ENCODE data around the gene MAP2K4. TPM values are rescaled to one million over a fixed set of nuclear protein-coding genes. Genes with fewer than 3 reads are reported as not detected.

The MAP2K4 gene
- total RNA-seq, 1 donor from 2014 or later = 39.3 TPM

DNA sequence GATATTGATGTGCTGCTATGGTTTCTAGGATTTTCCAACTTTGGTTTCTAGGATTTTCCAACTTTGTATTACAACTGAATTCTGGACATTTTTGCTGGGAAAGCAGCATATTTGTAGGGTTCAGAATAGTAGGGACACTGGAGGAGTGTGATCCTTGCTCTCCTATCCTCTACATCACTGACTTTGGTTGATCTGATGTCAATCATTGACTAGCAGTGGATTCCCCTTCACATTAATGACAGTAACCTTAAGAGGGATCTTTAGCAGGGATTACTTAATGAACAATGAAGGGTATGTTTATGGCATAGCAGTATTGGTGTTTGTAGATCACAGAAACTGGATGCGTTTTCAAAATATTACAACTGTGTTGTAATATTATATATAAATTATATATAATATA lies 67.4 kb downstream of the MAP2K4 start:
- DNase-seq (ENCODE audit: low read depth) = no peak

- no peak for DNase-seq (ENCODE audit: low read depth)
Measured at GRCh38 chr17:12089809-12090384, 69.2 kb downstream of the MAP2K4 start.

- DNase-seq (ENCODE audit: low read depth) = no peak
Measured at GRCh38 chr17:12094336-12094735, 73.7 kb downstream of the MAP2K4 start.

GRCh38 chr17:12095522-12095921 lies 74.8 kb downstream of the MAP2K4 start:
- DNase-seq (ENCODE audit: low read depth) = no peak

- no peak for DNase-seq (ENCODE audit: low read depth)
Measured at GRCh38 chr17:12097326-12097725, 76.6 kb downstream of the MAP2K4 start.

GRCh38 chr17:12098568-12098967 lies 77.9 kb downstream of the MAP2K4 start:
- DNase-seq (ENCODE audit: low read depth) = no peak

GRCh38 chr17:12099412-12099811 lies 78.7 kb downstream of the MAP2K4 start:
- no peak for DNase-seq (ENCODE audit: low read depth)

DNA sequence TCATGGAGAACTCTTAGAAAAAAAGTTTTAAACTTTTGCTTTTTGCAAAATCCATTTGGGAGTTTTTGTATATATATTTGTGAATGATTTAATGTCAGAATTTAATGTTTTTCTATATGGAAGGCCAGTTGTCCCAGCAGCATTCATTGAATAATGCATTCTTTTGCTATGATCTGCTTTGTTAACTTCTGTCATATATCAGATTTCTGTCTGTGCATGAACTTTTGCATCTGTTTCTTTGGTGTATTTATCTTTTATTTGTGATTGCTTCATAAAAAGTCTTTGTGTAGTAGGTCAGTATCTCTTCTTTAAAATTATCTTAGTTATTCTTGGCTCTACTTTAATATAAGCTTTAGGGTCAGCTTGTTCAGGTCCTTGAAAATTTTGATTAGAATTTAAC lies 84.2 kb downstream of the MAP2K4 start:
- DNase-seq (ENCODE audit: low read depth) = no peak

GRCh38 chr17:12107905-12108304 lies 87.2 kb downstream of the MAP2K4 start:
- no peak for DNase-seq (ENCODE audit: low read depth)

- no peak for DNase-seq (ENCODE audit: low read depth)
Measured at GRCh38 chr17:12110906-12111305, 90.2 kb downstream of the MAP2K4 start.

DNA sequence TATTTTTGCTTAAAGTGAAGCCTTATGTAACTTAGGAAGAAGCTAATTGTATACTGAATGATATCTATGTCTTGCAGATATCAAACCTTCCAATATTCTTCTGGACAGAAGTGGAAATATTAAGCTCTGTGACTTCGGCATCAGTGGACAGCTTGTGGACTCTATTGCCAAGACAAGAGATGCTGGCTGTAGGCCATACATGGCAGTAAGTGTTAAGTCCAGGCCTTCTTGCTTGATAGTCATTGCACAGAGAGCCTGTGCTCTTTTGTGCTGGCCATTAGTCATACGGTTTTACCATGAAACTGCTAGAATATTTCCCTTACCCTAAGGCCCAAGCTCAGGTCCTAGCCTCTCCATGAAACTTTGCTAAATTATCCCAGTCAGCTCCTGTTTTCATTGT lies 92.5 kb downstream of the MAP2K4 start:
- DNase-seq (ENCODE audit: low read depth) = no peak

DNA sequence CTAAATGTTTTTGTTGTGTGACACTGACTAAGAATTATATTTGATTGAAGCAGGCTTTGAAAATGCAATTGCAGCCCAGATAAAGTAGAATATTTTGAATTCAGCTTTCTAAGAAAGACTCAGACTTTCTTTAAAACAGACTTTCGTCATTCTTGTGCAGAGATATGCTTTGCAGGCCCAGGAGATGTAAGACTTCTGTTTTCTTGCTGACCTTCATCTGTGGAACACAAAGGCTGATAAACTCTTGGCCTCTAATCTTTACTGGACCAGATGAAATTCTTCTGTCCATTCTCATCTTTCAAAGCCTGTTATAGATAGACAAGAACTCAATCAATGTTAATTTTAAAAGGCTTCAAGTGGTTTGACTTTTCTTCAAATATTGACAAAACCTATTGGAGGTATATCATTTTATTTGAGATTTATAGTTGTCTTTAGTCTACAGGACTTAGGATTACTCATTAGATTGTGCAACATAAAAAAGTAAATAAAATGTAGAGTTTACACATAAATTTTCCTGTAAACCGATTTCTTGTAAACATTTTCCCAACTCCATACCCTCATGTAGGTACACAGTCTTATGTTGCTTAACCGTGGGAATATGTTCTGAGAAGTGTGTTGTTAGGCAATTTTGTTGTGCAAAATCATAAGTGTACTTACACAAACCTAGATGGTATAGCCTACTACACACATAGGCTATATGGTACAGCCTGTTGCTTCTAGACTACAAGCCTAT lies 94.2 kb downstream of the MAP2K4 start:
- no peak for DNase-seq (ENCODE audit: low read depth)

DNA sequence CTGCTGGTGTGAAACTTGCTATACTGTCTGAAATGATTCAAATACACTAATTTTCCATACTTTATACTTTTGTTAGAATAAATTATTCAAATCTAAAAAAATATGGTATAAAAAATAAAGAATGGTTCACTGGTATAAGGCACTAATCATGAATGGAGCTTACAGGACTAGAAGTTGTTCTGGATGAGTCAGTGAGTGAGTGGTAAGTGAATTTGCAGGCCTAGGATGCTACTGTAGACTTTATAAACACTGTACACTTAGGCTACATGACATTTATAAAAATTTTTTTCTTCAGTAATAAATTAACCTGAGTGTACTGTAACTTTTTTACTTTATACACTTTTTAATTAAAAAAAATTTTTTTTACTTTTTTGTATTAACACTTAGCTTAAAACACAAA lies 95.5 kb downstream of the MAP2K4 start:
- no peak for DNase-seq (ENCODE audit: low read depth)

DNA sequence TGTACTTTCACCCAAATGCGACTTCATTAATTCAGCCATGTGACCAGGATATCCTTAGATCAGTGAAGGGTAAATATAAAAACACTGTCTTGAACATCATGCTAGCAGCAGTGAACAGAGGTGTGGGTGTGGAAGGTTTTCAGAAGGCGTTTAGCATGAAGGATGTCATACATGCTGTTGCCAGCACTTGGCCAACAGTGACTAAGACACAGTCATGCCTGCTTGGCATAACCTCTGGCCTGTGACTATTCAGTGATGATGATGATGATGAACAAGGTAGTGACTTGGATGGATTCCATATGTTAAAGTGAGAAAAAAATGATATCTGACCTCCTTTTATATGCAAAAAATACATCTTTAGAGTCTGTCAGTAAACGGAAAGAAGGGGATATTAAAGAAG lies 97.9 kb downstream of the MAP2K4 start:
- DNase-seq (ENCODE audit: low read depth) = no peak

GRCh38 chr17:12122075-12122474 lies 101.4 kb downstream of the MAP2K4 start:
- no peak for DNase-seq (ENCODE audit: low read depth)

GRCh38 chr17:12127177-12127576 lies 106.5 kb downstream of the MAP2K4 start:
- DNase-seq (ENCODE audit: low read depth) = no peak

GRCh38 chr17:12127667-12128066 lies 107.0 kb downstream of the MAP2K4 start:
- DNase-seq (ENCODE audit: low read depth) = no peak

- no peak for DNase-seq (ENCODE audit: low read depth)
Measured at GRCh38 chr17:12128946-12129345, 108.3 kb downstream of the MAP2K4 start.

- no peak for DNase-seq (ENCODE audit: low read depth)
Measured at GRCh38 chr17:12133183-12133582, 112.5 kb downstream of the MAP2K4 start.

DNA sequence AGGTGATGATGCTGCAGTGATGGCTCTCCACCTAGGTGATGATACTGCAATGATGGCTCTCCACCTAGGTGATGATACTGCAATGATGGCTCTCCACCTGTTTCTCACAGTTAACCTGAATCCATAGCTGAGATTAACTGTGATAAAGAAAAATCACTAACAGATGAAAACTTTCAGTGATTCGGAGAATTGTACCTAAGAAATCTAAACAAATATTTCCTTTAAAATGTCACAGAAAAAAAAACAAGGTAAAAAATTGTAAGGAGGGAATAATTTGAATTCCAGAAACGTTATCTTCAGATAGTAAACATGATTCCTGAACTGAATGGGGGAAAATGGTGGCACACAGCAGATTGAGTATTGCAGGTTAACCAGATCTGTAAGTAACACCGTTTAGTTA lies 113.4 kb downstream of the MAP2K4 start:
- no peak for DNase-seq (ENCODE audit: low read depth)

GRCh38 chr17:12134587-12134986 lies 113.9 kb downstream of the MAP2K4 start:
- DNase-seq (ENCODE audit: low read depth) = no peak

- DNase-seq (ENCODE audit: low read depth) = no peak
Measured at GRCh38 chr17:12136243-12136642, 115.6 kb downstream of the MAP2K4 start.

DNA sequence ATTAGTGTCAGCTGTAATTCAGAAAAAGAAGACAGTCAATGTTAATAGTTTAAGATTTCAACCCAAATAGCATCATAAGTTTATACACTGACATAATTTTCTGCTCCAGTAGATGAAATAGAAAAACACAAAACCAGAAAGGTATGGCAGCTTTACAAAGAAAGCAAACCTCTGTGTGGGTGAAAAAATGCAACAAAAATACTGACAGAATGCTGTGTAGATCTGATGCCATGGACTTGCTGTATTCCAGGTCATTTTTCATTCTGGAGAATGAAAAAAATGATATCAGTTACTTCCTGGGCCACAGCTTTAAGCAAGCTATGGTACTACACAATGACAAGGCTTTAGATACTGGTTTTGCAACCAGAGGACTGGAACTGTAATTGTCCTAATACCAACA lies 116.0 kb downstream of the MAP2K4 start:
- DNase-seq (ENCODE audit: low read depth) = no peak
